ENCODE results near the gene GNB1L.

DNA sequence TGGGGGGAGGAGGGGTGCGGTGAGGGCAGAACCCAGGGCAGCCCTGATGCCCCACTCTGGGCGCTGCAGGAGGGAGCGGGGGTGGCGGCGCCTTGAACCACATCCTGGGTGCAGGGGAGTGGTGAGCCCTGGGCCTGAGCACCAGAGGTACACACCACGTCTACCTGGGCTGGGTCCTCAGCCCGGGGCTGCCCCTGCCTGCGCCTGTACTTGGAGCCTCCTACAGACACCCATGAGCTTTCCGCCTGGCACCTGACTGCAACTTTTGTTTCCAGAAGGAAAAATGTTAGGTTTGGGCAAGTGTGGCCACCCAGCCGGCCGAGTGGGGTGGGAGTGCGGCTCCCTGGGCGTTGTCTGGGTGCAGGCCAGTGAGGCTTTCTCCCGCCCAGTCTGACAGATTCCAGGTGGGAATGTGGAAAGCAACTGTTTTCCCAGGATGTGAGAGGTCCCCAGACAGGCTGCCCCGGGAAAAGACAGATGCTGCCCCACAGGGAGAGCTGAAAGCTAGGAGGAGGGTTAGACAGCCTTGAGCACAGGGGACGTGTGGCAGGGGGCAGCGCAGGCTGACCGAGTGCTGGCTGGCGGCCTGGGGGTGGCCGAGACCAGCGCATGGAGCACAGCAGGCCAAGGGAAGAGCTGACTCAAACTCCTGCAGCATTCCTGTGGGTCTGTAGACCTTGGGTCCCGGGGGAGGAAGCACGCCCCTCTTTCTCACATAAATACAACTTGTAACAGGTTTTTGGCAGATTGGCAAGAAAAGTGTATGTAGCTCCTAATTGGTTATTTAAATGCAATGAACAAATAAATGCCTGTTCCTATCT, 44.1 kb downstream of the GNB1L start:
- no peak for TF ChIP-seq CTCF (conservative IDR thresholded peaks at IDR 0.05)
- TF ChIP-seq EZH2 (IDR thresholded peaks at IDR 0.05; ENCODE audit: low read depth), result no peak
